HG03520 (cell line): Measurements from ENCODE around the gene GABBR2.
"Not testable (repeated sequence)": the region's sequence is repeated elsewhere in the genome, so short reads cannot be mapped to it uniquely, and the experiment has no call there.

Source experiments
- ATAC-seq: cut with Tn5 transposase; IDR thresholded peaks from one replicate; pipeline ENCODE4 v1.9.1; 2021; ENCODE audit warnings: mild to moderate bottlenecking, moderate library complexity; ENCODE audit not compliant: unreplicated experiment

GABBR2 gene

GRCh38 chr9:98519641-98520040 is 189.1 kb downstream of the GABBR2 start:
- ATAC-seq, result no peak

- ATAC-seq, result no peak
Observed at GRCh38 chr9:98518556-98518955, 190.2 kb downstream of the GABBR2 start.

GRCh38 chr9:98517761-98518160 is 191.0 kb downstream of the GABBR2 start:
- no peak for ATAC-seq

- ATAC-seq, result no peak
Observed at GRCh38 chr9:98516897-98517503, 191.7 kb downstream of the GABBR2 start.

DNA sequence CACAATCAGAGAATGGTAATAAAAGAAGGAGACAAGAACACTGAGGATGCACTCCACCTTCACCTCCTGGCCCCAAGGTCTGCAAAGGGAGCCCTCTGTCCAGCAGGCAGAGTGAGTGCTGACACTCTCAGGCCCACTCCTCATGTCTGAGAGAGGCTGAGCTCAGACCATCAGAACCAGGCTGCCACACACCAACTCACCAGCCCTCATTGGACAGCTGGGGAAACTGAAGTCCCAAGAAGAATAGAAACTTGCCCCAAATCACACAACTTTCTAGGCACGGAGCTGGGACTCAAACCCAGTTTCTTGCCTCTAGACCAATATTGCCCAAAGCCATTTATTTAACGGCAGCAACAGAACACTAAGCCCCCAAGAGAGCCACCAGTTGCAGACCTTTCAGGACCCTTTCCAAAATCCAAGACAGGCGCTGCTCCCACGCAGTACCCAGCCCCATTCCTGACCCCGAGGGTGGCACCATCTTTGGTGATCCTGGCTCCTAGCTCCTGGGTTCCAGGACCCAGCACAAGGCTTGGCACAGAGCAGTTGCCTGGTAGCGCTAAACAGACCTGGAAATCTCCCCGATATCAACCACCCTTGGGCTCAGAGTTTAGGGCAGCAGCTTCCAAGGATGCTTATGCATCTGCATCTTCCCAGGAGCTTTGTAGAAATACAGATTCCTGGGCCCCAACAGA is 192.4 kb downstream of the GABBR2 start:
- ATAC-seq, result no peak

GRCh38 chr9:98515506-98516204 is 193.1 kb downstream of the GABBR2 start:
- ATAC-seq, result no peak

- no peak for ATAC-seq
Observed at GRCh38 chr9:98514841-98515240, 193.9 kb downstream of the GABBR2 start.

- not testable (repeated sequence) for ATAC-seq
Observed at GRCh38 chr9:98508217-98508919, 200.4 kb downstream of the GABBR2 start.

DNA sequence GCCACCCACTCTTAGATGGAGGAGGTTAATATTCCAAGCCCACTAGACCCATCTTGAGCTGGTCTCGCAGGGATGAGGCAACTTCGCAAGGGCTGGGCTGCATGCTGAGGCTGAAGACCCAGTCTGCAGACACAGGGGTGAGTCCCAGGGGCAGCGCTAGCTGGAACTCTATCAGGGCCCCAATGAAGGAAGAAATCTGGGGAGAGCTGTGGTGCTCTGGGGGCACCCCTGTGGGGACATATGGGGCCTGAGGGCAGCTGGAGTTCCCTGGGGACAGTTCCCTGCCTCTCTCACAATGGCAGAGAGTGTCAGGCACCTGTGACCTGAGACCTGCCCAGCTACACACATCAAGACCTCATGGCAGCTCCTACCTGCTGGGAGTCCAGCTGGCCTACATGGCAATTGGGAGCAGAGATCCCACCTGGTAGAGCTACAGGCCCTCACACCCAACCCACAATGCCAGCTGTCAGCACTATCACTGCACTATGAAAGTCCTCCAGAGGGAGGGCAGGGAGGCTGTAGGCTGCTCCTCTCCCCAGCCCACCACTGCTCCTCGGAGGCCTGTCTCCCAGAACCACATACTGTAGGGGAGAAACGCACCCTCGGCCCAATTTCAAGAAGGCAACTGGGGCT is 202.2 kb downstream of the GABBR2 start:
- ATAC-seq, result no peak

GRCh38 chr9:98504298-98505282 is 204.1 kb downstream of the GABBR2 start:
- ATAC-seq, result no peak

DNA sequence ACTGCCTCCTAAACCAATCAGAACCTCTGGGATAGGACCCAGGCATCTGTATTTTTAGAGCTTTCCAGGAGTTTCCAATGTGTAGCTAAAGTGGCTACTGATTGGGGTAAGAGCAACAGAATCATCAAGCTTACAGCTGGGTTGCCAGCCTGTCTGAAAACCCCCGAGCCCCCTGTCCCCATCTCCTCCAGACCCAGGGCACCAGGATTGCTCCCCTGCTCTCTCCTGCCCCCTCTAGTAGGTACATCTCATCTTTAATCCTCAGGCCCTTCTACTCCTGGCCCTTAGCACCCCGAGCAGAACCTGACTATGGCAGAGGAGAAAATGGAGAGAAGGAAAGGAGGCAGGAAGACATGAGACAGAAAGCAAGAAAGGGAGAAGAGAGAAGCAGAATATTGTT is 204.9 kb downstream of the GABBR2 start:
- no peak for ATAC-seq

- no peak for ATAC-seq
Observed at GRCh38 chr9:98502976-98503325, 205.8 kb downstream of the GABBR2 start.

GRCh38 chr9:98502311-98502975 is 206.3 kb downstream of the GABBR2 start:
- no peak for ATAC-seq

DNA sequence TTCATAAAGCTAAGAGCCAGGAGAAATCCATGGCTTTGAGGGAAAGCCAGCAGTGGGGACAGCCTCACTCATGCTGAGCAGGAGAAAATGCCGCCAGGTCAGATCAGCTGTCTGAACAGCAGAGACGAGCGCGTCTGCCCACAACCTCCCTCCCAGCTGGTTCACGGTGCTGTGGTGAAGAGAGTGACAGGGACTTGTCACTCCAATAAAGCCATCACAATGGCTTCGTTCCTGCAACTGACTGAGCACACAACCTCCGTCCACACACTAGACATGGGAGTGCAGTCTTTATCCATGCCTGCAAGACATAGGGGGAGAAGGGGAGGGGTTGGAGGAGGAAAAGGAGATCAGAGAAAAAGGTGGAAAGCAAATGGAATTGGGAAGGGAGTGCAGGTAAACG is 206.9 kb downstream of the GABBR2 start:
- ATAC-seq, result no peak

GRCh38 chr9:98501259-98501658 is 207.5 kb downstream of the GABBR2 start:
- not testable (repeated sequence) for ATAC-seq

GRCh38 chr9:98500337-98500919 is 208.3 kb downstream of the GABBR2 start:
- no peak for ATAC-seq

GRCh38 chr9:98495530-98495929 is 213.2 kb downstream of the GABBR2 start:
- no peak for ATAC-seq

- no peak for ATAC-seq
Observed at GRCh38 chr9:98494852-98495251, 213.9 kb downstream of the GABBR2 start.

GRCh38 chr9:98491828-98492227 is 216.9 kb downstream of the GABBR2 start:
- no peak for ATAC-seq
